GM18861 (cell line): ENCODE results near the gene SPAST.
"Not testable (repeated sequence)": the region's sequence is repeated elsewhere in the genome, so short reads cannot be mapped to it uniquely, and the experiment has no call there.

ENCODE experiments used
- ATAC-seq: cut with Tn5 transposase; IDR thresholded peaks from one replicate; pipeline ENCODE4 v1.9.1; 2021; ENCODE audit not compliant: unreplicated experiment

The SPAST gene

DNA sequence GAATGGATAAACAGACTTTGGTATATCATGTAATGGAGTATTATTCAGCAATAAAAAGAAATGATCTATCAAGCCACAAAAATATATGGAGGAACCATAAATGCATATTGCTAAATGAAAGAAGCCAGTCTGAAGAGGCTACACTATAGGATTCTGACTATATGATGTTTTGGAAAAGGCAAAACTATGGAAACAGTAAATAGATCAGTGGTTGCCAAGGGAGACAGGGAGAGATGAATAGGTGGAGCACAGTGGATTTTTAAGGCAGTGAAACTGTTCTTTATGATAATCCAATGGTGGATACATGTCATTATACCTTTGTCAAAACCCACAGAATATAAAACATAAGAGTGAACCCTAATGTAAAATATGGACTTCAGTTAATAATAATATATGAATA is 61.3 kb downstream of the SPAST start:
- ATAC-seq = no peak

GRCh38 chr2:32128636-32129035 is 65.3 kb downstream of the SPAST start:
- ATAC-seq = no peak

DNA sequence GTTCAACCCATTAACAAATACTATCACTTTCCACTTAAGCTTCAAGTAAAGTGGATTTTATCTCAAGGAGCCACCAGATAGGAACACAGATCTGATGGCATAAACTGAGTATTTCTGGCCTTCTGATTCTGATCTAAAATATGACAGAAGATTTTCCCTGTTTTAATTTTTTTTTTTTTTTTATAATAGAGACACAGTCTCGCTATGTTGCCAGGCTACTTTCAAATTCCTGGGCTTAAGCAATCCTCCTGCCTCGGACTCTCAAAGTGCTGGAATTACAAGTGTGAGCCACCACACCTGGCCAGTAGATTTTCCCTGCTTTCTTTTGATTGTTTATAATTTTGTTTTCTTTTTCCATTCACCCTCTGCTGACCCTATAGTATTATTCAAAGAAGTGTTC is 65.7 kb downstream of the SPAST start:
- no peak for ATAC-seq

GRCh38 chr2:32135409-32135808 is 72.1 kb downstream of the SPAST start:
- no peak for ATAC-seq

DNA sequence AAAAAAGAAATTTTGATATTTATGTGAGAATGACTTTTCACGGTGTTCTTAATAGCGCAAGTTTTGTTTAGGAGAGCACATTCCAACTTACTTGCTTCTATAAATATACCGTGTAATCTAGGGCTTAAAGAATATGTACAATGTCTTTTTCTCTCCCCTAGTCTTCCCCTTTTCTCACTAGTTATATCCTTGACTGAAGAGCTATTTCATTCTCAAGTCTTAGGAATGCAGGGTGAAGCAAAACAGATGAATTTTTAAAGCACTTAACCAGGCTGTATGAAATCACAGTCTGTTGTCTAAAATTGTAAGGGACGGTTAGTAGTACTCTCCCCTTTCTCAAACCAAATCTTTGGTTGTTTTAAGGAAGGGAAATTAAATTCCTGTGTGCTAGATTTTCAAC is 72.7 kb downstream of the SPAST start:
- ATAC-seq = no peak

- not testable (repeated sequence) for ATAC-seq
Observed at GRCh38 chr2:32151544-32151943, 88.2 kb downstream of the SPAST start.

GRCh38 chr2:32159678-32160077 is 96.3 kb downstream of the SPAST start:
- ATAC-seq = no peak

- ATAC-seq = no peak
Observed at GRCh38 chr2:32161296-32161695, 97.9 kb downstream of the SPAST start.

GRCh38 chr2:32164254-32164653 is 100.9 kb downstream of the SPAST start:
- not testable (repeated sequence) for ATAC-seq

- ATAC-seq = not testable (repeated sequence)
Observed at GRCh38 chr2:32165027-32165347, 101.6 kb downstream of the SPAST start.

DNA sequence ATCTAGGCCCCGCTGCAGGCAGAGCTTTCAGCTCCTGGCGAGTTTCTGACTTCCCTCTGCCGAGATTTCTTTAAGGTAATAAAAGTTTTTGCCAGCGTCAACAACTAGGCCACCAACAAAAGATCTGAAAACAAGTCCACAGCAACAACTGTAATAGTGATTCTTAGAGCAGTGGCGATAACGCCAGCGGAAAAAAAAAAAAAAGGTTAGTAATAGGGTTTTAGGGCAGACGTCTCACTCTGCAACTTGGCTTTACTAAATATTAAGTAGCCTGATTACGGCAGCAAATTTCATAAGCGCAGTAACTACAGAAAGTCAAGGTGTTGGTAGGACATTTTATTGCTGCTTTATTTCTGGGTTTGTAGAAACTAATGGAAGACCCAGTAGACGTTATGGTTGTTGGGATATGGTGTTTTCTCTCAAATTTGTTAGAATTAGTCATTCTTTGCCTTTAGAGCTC is 102.8 kb downstream of the SPAST start:
- no peak for ATAC-seq

GRCh38 chr2:32168513-32168912 is 105.2 kb downstream of the SPAST start:
- ATAC-seq = peak; percentile 40

- ATAC-seq = no peak
Observed at GRCh38 chr2:32172870-32173269, 109.5 kb downstream of the SPAST start.

DNA sequence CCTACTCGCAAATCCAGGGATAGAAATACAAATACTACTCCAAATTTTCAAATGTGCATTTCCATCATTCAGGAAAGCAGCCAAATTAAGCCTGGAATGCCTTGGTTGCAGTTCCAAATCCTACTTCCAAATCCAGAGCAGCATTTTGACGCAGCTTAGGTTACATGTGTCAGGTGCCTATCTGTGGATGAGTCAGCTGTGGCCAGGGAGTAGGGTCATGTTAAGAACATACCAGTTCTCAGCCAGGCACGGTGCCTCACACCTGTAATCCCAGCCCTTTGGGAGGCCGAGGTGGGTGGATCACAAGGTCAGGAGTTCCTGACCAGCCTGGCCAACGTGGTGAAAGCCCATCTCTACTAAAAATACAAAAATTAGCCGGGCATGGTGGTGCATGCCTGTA is 119.3 kb downstream of the SPAST start:
- ATAC-seq = no peak

DNA sequence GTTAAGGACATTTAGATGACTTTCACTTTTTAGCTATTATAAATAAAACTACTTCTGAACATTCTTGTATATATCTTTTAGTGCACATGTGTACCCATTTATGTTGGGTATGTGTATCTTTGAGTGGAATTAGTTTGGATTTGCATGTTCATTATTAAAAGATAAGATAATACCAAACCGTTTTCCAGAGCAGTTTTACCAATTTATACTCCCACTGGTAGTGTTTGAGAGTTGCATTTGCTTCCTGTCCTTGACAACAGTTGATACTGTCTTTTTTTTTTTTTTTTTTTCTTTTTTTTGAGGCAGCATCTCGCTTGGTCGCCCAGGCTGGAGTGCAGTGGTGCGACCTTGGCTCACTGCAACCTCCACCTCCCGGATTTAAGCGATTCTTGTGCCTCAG is 125.7 kb downstream of the SPAST start:
- ATAC-seq = no peak

DNA sequence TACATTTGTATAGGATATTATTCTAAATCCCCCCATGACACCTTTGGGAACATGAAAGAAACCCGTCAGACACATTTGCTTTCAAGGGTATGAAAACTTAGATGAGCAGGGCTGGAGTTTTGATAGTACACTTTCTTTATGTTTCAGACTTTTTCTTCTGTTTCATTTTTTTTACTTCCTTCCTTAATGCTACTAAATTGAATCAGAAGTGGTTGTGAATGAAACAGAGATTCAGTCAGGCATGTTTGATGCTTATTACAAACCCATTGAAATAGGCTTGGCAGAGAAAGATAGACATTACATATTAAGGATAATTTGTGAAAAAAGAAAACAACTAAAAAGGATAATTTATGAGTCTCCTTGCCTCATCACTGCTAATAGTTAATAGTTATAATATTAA is 129.1 kb downstream of the SPAST start:
- no peak for ATAC-seq

DNA sequence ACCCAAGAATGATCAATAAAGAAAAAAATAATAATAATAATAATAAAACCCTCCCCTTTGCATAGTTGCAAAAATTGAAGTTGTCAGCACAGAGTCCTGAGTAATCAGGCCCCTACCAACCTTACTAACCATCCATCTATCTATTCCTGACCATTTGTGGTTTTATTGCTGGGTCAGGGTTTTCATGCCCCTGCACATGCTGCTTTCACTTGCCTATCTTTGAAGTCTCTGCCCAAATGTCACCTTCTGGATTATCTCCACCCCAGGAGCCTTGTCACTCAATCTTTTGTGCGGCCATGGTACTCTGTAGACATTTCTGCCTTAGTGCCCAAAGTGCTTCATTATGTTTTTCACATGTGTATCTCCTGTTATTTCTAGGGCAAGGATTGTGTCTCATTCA is 137.5 kb downstream of the SPAST start:
- ATAC-seq = no peak

- not testable (repeated sequence) for ATAC-seq
Observed at GRCh38 chr2:32203428-32203827, 140.1 kb downstream of the SPAST start.
